ENCODE results near the gene PALM3. TPM values are rescaled to one million over a fixed set of nuclear protein-coding genes. Genes with fewer than 3 reads are reported as not detected.

Gene PALM3
- total RNA-seq, 1 donor from 2014 or later = 1.7 TPM

DNA sequence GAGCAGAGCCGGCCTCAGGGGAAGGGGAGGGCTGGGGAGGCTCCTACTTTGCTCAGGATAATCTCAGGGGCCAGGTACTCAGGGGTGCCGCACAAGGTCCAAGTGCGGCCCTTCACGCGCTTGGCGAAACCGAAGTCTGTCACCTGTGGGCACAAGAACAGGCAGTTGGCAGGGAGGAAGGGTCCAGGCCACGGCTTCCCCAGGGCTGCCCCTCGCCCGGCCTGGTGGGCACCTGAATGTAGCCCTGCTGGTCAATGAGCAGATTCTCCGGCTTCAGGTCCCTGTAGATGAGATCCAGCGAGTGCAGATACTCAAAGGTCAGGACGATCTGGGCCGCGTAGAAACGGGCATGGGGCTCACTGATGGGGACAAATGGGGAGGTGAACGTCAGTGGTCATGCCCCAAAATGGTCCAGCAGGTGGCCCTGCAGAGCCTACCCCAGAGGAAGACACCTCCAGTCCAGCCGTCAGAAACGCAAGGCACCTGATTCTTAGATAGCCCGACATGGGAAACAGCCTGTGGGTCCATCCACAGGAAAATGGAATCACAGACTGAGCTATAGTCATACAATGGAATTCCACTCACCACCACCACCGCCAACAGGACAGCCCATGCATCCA is 35.8 kb upstream of the PALM3 start:
- H3K4me1 ChIP-seq = no peaks in the 10 kb centered on the region
- peaks cover 62 to 65% of the 10 kb centered on the region in 2 donors for H3K36me3 ChIP-seq
- no peak overlapping the region for H3K27ac ChIP-seq
- peaks cover 5 to 7% of the 10 kb centered on the region in 2 donors for H3K9me3 ChIP-seq
- TF ChIP-seq, protein P1, sequence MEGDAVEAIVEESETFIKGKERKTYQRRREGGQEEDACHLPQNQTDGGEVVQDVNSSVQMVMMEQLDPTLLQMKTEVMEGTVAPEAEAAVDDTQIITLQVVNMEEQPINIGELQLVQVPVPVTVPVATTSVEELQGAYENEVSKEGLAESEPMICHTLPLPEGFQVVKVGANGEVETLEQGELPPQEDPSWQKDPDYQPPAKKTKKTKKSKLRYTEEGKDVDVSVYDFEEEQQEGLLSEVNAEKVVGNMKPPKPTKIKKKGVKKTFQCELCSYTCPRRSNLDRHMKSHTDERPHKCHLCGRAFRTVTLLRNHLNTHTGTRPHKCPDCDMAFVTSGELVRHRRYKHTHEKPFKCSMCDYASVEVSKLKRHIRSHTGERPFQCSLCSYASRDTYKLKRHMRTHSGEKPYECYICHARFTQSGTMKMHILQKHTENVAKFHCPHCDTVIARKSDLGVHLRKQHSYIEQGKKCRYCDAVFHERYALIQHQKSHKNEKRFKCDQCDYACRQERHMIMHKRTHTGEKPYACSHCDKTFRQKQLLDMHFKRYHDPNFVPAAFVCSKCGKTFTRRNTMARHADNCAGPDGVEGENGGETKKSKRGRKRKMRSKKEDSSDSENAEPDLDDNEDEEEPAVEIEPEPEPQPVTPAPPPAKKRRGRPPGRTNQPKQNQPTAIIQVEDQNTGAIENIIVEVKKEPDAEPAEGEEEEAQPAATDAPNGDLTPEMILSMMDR (IDR thresholded peaks at IDR 0.05) = peak in 1 of 3 experiments; percentile 9
- intact Hi-C loops (cut with DNase I) = no loop called here
- H3K27me3 ChIP-seq = no peaks in the 10 kb centered on the region
- no peak for DNase-seq (ENCODE audit: low spot score in 2 of 2)
- no peak overlapping the region for H3K4me3 ChIP-seq

DNA sequence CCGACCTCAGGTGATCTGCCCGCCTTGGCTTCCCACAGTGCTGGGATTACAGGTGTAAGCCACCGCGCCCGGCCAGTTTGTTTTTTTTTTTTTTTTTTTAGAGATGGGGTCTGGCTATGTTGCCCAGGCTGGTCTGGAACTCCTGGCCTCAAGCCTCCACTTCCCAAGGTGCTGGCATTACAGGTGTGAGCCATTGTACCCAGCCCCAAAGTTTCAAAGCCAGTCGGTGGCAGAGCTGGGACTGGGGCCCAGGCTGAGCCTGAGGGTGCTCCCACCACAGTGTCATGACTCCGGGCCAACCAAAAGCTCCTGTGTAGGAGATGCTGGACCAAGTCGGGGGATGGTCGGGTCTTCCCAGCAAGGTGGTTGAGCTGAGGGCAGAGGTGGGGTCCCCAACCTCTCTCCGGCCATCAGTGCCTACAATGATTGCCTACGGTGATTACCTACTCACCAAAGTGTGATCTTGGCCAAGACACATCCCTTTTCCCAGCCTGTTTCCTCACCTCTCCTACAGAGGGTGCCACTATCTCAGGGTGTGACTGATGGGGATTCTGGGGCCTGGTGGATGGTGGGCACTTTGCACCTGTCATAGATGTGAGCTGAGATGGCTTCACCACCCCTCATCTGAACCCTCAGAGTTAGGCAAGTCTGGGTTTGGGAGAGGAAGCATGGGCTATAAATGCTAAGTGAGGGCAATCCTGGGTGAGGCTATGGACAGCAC is 34.6 kb upstream of the PALM3 start:
- TF ChIP-seq, protein P1 (IDR thresholded peaks at IDR 0.05) = no peak
- Histone ChIP-seq H3K9me3 (peaks cover 5 to 7% of the 10 kb centered on the region in 2 donors), H3K36me3 (peaks cover 50 to 53% of the 10 kb centered on the region in 2 donors), H3K27ac (no peak overlapping the region), H3K4me3 (no peak overlapping the region), H3K27me3 (no peaks in the 10 kb centered on the region), H3K4me1 (peaks cover 0 to 3% of the 10 kb centered on the region in 2 donors)
- DNase-seq (ENCODE audit: low spot score in 2 of 2) = no peak
- intact Hi-C loops (cut with DNase I) = no loop called here

DNA sequence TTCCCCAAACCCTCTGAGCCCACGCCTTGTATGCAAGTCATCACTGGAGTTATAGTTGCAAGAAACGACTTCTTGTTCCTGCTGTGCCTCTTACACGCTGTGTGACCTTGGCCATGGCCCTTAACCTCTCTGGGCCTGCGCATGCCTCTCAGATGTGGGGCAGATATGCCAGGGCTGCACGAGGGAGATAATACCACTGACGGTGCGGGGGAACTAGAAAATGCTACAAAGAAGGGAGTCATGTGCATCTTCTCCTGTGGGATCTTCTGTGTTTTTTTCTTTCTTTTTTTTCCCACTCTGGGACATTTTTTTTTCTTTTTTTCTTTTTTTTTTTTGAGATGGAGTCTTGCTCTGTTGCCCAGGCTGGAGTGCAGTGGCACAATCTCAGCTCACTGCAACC is 33.0 kb upstream of the PALM3 start:
- DNase-seq (ENCODE audit: low spot score in 2 of 2) = no peak
- Histone ChIP-seq H3K27ac (no peak overlapping the region), H3K36me3 (peaks cover 35 to 37% of the 10 kb centered on the region in 2 donors), H3K4me3 (no peak overlapping the region), H3K9me3 (peaks cover 5 to 7% of the 10 kb centered on the region in 2 donors), H3K4me1 (peaks cover 0 to 3% of the 10 kb centered on the region in 2 donors), H3K27me3 (no peaks in the 10 kb centered on the region)
- TF ChIP-seq, protein P1 (IDR thresholded peaks at IDR 0.05) = no peak
- intact Hi-C loops (cut with DNase I) = no loop called here

DNA sequence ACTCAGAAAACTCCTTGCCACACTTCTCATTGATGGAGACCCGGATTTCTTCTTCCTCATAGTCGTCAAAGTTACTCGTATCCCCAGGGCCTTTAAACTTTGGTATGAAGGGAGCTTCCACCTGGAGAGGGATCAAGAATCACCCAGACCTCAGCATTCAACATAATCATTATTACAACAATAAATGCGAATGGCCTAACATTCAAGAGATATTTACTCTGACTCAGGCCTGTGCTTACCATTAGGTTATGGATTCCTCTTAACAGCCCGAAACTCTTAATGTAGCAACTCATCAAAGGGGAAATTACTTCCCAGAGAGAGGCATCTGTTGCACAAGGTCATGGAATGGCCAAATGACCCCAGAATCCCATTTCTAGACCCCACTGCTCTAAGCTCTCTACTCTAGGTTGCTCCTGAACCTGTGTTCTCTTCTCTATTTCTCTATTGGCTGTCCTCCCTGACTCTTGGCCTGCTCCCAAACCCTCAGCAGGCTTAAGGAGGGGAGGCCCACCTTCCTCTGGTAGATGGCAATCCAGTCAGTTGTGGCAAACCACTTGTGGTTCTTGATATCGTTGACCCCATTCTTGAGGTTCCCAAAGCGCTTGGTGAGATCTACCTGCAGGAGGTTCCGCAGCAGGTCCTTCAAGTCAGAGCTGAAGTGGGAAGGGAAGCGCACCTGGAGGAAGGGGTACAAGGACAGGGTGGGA is 31.4 kb upstream of the PALM3 start:
- peaks cover 29 to 31% of the 10 kb centered on the region in 2 donors for H3K36me3 ChIP-seq
- H3K9me3 ChIP-seq = peaks cover 5 to 7% of the 10 kb centered on the region in 2 donors
- H3K27me3 ChIP-seq = no peaks in the 10 kb centered on the region
- no peak overlapping the region for H3K4me3 ChIP-seq
- DNase-seq (ENCODE audit: low spot score in 2 of 2) = no peak
- TF ChIP-seq, protein P1 (IDR thresholded peaks at IDR 0.05) = no peak
- H3K4me1 ChIP-seq = peaks cover 3 to 9% of the 10 kb centered on the region in 2 donors
- intact Hi-C loops (cut with DNase I) = no loop called here
- H3K27ac ChIP-seq = no peak overlapping the region

DNA sequence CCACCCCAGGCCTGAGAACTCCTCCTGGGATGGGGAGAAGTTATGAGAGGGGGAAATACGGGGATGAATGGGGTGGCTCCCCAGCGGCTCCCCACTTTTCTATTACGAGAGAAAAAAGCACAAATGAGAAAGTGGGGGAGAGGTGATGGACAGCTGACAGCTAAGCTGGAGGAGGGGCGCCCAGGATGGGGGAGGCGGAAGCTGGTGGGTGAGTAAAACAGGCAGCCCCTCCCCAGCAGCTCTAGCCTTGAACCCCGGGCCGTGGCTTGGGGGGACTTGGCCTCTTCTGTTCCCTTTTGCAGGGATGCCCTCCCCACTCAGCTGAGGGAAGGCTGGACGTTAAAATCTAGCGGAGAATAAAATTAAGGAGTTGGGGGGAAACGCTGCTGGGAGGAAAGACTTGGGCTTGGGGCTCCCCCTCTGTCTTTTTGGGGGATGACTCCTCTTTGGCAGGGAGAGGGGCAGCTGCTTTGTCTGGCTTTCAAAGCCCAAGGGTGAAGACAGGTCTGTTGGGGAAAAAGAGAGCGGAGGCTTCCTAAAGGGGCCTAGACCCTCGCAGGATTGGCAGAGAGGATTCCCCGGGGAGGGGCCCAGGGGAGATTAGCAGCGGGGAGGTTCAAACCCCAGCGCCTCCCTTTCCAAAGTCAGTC is 30.1 kb upstream of the PALM3 start:
- H3K27ac ChIP-seq = peak overlapping the region; percentile 92 to 94
- TF ChIP-seq, protein P1 (IDR thresholded peaks at IDR 0.05) = no peak
- no peak for DNase-seq (ENCODE audit: low spot score in 2 of 2)
- H3K4me3 ChIP-seq = peak overlapping the region; percentile 80 to 90
- intact Hi-C loops (cut with DNase I) = loop anchor here (1.0 to 2.0 kb wide), 3 partner anchors 15 to 44 kb away; partner anchors contain the start of gene ASF1B
- peaks cover 3 to 9% of the 10 kb centered on the region in 2 donors for H3K4me1 ChIP-seq
- H3K9me3 ChIP-seq = peaks cover 5 to 7% of the 10 kb centered on the region in 2 donors
- H3K27me3 ChIP-seq = no peaks in the 10 kb centered on the region
- peaks cover 18 to 22% of the 10 kb centered on the region in 2 donors for H3K36me3 ChIP-seq

Data from ascending aorta (tissue), 2 donors.